Measurements from ENCODE around the gene CCDC61. TPM values are rescaled to one million over a fixed set of nuclear protein-coding genes. Genes with fewer than 3 reads are reported as not detected.

Gene CCDC61
- total and polyA plus RNA-seq, 2 of the 8 experiments (the other 6 are each of a cell fraction or from before 2014, with no cell fraction given), result 7.8 to 17.4 TPM

DNA sequence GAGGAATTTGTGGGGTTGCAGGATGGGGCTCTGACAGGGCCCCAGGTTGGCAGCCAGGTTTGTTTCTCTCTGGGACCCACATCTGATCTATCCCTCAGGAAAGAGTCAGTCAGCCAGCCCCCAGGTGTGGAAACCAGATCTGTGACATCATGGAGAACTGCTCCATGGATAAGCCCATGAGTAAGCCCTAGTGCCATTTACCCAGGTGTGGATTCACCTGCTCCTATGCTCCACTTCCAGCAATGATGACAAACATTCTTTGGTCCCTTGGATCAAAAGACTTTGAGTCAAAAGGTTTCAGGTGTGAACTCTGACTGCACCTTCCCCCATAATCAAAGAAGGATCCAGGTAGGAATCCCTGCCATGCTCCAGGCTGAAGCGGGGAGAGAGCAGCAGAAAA is 72.4 kb downstream of the CCDC61 start:
- no peak overlapping the region for H2BK120ac ChIP-seq (replicated peaks; ENCODE audit: low read depth, low read length)
- DNase-seq (ENCODE audit: low read depth in 1 of 2, low spot score in 2 of 2) (no peak), FAIRE-seq (no peak)
- POLR2A ChIA-PET (ENCODE audit: partially characterized antibody), result interaction anchor here (0.6 kb wide), 1 partner anchor 84 kb away, joined by 3 read pairs; no protein-coding TSS in a partner anchor
- no peak overlapping the region for H3K4me2 ChIP-seq (ENCODE audit: insufficient read depth in 1 of 2, low read depth in 2 of 2, low read length in 2 of 2)
- no peak overlapping the region for H3K4me3 ChIP-seq (ENCODE audit: extremely low read depth in 1 of 4, insufficient read depth in 2 of 4, low read depth in 3 of 4, low read length in 4 of 4)
- H3K27me3 ChIP-seq (replicated peaks in 1 of 4; ENCODE audit: control insufficient read depth in 3 of 4, extremely low read depth in 1 of 4, insufficient read depth in 3 of 4, low read length in 3 of 4), result no peaks in the 10 kb centered on the region; a peak in 1 of 7 replicates
- H4K91ac ChIP-seq (replicated peaks; ENCODE audit: insufficient read length, low read length), result no peak overlapping the region
- no peaks in the 10 kb centered on the region for H3K36me3 ChIP-seq (ENCODE audit: control insufficient read depth in 2 of 4, insufficient read depth in 4 of 4, low read length in 3 of 4)
- no peak overlapping the region for H3K23ac ChIP-seq (ENCODE audit: insufficient read length)
- no peak overlapping the region for H2BK5ac ChIP-seq (ENCODE audit: low read depth, low read length)
- H3K14ac ChIP-seq (ENCODE audit: insufficient read length), result no peak overlapping the region
- H4K20me1 ChIP-seq (replicated peaks in 1 of 2; ENCODE audit: control insufficient read depth in 1 of 2, insufficient read depth in 2 of 2, low read length in 2 of 2), result no peaks in the 10 kb centered on the region
- H3K79me1 ChIP-seq (ENCODE audit: low read depth, low read length), result no peaks in the 10 kb centered on the region
- no peak overlapping the region for H2BK20ac ChIP-seq (ENCODE audit: low read length)
- no peak overlapping the region for H3K18ac ChIP-seq (ENCODE audit: extremely low read depth, low read length)
- no peak overlapping the region for H2BK15ac ChIP-seq (ENCODE audit: low read length)
- H3K56ac ChIP-seq (replicated peaks; ENCODE audit: insufficient read length, low read depth, low read length), result no peak overlapping the region
- no peaks in the 10 kb centered on the region for H3K4me1 ChIP-seq (replicated peaks in 1 of 4; ENCODE audit: control insufficient read depth in 3 of 4, insufficient read depth in 4 of 4, low read length in 3 of 4)
- TF ChIP-seq HDAC2 (IDR thresholded peaks at IDR 0.05; ENCODE audit: borderline replicate concordance in 1 of 2, low read depth in 2 of 2, low read length in 2 of 2) (no peak), POLR2A (IDR thresholded peaks at IDR 0.05; ENCODE audit: control extremely low read depth in 1 of 2, low read depth in 2 of 2, low read length in 2 of 2) (no peak), BCL11A (IDR thresholded peaks at IDR 0.05; ENCODE audit: low read depth in 2 of 2, low read length in 2 of 2) (no peak), RNF2 (IDR thresholded peaks at IDR 0.05; ENCODE audit: borderline replicate concordance, low read depth, low read length, missing control alignments, poor library complexity, severe bottlenecking) (no peak)
- H3K9me3 ChIP-seq (ENCODE audit: insufficient read depth in 2 of 2, low read depth in 1 of 2, low read length in 1 of 2), result no peaks in the 10 kb centered on the region
- CTCF ChIA-PET (ENCODE audit: partially characterized antibody), result interaction anchor here (1.3 to 7.5 kb wide), 3 partner anchors 10 to 39 kb away, joined by 4 to 66 read pairs (median 18); no protein-coding TSS in a partner anchor
- H3K23me2 ChIP-seq (ENCODE audit: low read depth, low read length), result peaks cover 1% of the 10 kb centered on the region; the same call in 1 of the 2 replicates
- no peak overlapping the region for H3K4ac ChIP-seq (replicated peaks; ENCODE audit: insufficient read length, low read depth, low read length)
- no peak overlapping the region for H4K5ac ChIP-seq (ENCODE audit: insufficient read length, low read depth, low read length)
- no peak overlapping the region for H3K27ac ChIP-seq (ENCODE audit: low read depth, low read length)
- no peak overlapping the region for H4K8ac ChIP-seq (ENCODE audit: extremely low read depth, insufficient read depth, low read length)
- no peak overlapping the region for H2BK12ac ChIP-seq (ENCODE audit: low read depth, low read length)
- no peak overlapping the region for H2AFZ ChIP-seq (ENCODE audit: low read length)
- H3K9ac ChIP-seq (replicated peaks in 1 of 4; ENCODE audit: extremely low read depth in 1 of 4, low read depth in 3 of 4, low read length in 3 of 4), result no peak overlapping the region
- H3K79me2 ChIP-seq (ENCODE audit: control insufficient read depth in 1 of 2, insufficient read depth in 2 of 2, low read length in 2 of 2), result no peaks in the 10 kb centered on the region
- H2AK5ac ChIP-seq (ENCODE audit: low read depth, low read length), result no peak overlapping the region
- 75% methylated on average over 1 of the region's 1 CpG; no CpG with 5 or more reads in 1 of the 2 experiments for WGBS, 2 experiments (ENCODE audit: extremely low coverage in 1 of 2, insufficient coverage in 1 of 2, insufficient read length in 1 of 2, insufficient replicate concordance in 2 of 2, low coverage in 1 of 2, low lambda C conversion rate in 2 of 2, missing lambda C conversion rate in 1 of 2)

All from H1 (cell line).